GM06990 (cell line): ENCODE measurements around the gene GNRH2.
"Not testable (repeated sequence)": the region's sequence is repeated elsewhere in the genome, so short reads cannot be mapped to it uniquely, and the experiment has no call there.

Experiments used
- DNase-seq: peaks from one replicate; pipeline ENCODE4 v3.0.0-alpha.2; 2011; ENCODE audit not compliant: insufficient read length; ENCODE audit errors: extremely low read depth
- H3K27me3 ChIP-seq: replicated peaks from 2 replicates; pipeline ENCODE4 v1.6.0; 2011; ENCODE audit warnings: low read length; ENCODE audit not compliant: control insufficient read depth, insufficient read depth
- H3K36me3 ChIP-seq: 2 replicates; pipeline ENCODE4 v1.5.1; 2011; ENCODE audit warnings: low read length; ENCODE audit not compliant: control insufficient read depth, insufficient read depth
- H3K4me3 ChIP-seq: replicated peaks from 2 replicates; pipeline ENCODE4 v1.5.1; 2011; ENCODE audit warnings: low read depth, mild to moderate bottlenecking, control low read depth, low read length
- TF ChIP-seq, protein P1 (sequence below): IDR thresholded peaks from 2 replicates; pipeline ENCODE4 v1.5.1; 2011; ENCODE audit warnings: low read length, control low read depth, mild to moderate bottlenecking, inconsistent platforms; ENCODE audit not compliant: insufficient read depth, poor library complexity, severe bottlenecking

Gene GNRH2

DNA sequence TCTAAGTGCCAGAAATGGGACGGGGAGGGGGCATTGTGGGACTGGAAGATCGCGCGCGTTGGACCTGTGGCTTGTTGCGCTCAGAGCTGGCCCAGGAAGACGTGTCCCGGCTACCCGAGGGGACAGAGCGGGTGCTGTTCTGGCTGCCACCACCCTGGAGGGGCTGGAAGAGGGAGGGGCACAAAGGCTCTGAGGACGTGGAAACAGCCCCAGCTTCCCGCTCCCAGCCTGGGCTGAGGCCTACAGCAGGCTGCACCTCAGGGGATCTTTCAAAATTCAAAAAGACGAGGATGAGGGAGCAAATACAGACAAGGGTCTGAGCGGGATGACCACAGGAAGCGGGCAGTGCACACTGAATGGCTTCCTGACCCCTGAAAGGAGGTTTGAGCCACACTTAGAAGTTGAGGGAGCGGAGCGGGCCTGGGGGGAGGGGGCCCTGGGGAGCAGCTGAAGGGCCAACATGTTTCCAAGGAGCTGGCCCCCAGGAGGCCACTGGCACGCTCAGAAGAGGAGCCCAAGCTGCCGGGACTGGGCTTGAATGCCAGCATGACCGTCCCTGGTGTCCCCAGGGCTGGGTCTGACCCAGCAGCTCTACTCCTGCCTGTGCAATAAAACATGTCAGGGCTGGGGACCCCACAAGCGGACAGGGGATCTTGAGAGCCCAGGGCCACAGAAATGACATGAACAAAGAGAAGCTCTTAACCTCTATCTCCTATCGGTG, 29.3 kb downstream of the GNRH2 start:
- Histone ChIP-seq H3K27me3 (no peaks in the 10 kb centered on the region; the same call in 1 of the 2 replicates), H3K4me3 (no peak overlapping the region)
- TF ChIP-seq, protein P1, sequence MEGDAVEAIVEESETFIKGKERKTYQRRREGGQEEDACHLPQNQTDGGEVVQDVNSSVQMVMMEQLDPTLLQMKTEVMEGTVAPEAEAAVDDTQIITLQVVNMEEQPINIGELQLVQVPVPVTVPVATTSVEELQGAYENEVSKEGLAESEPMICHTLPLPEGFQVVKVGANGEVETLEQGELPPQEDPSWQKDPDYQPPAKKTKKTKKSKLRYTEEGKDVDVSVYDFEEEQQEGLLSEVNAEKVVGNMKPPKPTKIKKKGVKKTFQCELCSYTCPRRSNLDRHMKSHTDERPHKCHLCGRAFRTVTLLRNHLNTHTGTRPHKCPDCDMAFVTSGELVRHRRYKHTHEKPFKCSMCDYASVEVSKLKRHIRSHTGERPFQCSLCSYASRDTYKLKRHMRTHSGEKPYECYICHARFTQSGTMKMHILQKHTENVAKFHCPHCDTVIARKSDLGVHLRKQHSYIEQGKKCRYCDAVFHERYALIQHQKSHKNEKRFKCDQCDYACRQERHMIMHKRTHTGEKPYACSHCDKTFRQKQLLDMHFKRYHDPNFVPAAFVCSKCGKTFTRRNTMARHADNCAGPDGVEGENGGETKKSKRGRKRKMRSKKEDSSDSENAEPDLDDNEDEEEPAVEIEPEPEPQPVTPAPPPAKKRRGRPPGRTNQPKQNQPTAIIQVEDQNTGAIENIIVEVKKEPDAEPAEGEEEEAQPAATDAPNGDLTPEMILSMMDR: no peak

DNA sequence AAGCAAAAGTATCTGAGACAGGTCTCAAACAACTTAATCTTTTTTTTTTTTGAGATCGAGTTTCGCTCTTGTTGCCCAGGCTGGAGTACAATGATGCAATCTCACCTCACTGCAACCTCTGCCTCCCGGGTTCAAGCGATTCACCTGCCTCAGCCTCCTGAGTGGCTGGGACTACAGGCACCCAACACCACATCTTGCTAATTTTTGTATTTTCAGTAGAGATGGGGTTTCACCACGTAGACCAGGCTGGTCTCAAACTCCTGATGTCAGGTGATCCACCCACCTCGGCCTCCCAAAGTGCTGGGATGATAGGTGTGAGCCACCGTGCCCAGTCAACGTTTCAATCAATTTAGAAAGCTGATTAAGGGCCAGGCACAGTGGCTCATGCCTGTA, 29.8 kb downstream of the GNRH2 start:
- not testable (repeated sequence) for DNase-seq

More for the DNA sequence above, 29.3 kb downstream of the GNRH2 start:
- DNase-seq: no peak
- no peaks in the 10 kb centered on the region for H3K36me3 ChIP-seq

GRCh38 chr20:3074812-3075211, 31.4 kb downstream of the GNRH2 start:
- no peak overlapping the region for H3K4me3 ChIP-seq
- TF ChIP-seq, protein P1: no peak
- no peaks in the 10 kb centered on the region; the same call in 1 of the 2 replicates for H3K27me3 ChIP-seq
- DNase-seq: no peak
- H3K36me3 ChIP-seq: no peaks in the 10 kb centered on the region

More for the DNA sequence above, 29.8 kb downstream of the GNRH2 start:
- not testable (repeated sequence) for H3K36me3 ChIP-seq, H3K27me3 ChIP-seq, H3K4me3 ChIP-seq

DNA sequence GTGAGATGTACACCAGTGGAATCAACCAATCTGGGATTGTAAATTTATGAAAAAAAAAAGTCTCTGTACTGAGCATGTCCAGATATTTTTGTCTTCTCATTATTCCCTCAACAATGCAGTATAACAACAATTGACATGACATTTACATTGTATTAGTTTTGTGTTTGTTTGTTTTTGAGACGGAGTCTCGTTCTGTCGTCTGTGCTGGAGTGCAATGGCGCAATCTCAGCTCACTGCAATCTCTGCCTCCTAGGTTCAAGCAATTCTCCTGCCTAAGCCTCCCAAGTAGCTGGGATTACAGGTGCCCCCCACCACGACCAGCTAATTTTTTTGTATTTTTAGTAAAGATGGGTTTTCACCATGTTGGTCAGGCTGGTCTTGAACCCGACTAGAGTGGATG, 31.9 kb downstream of the GNRH2 start:
- DNase-seq, H3K4me3 ChIP-seq, H3K27me3 ChIP-seq, H3K36me3 ChIP-seq: not testable (repeated sequence)

- DNase-seq: no peak
- Histone ChIP-seq H3K36me3 (no peaks in the 10 kb centered on the region), H3K27me3 (no peaks in the 10 kb centered on the region; the same call in 1 of the 2 replicates), H3K4me3 (no peak overlapping the region)
- TF ChIP-seq, protein P1: no peak
Observed at GRCh38 chr20:3077618-3078134, 34.3 kb downstream of the GNRH2 start.

DNA sequence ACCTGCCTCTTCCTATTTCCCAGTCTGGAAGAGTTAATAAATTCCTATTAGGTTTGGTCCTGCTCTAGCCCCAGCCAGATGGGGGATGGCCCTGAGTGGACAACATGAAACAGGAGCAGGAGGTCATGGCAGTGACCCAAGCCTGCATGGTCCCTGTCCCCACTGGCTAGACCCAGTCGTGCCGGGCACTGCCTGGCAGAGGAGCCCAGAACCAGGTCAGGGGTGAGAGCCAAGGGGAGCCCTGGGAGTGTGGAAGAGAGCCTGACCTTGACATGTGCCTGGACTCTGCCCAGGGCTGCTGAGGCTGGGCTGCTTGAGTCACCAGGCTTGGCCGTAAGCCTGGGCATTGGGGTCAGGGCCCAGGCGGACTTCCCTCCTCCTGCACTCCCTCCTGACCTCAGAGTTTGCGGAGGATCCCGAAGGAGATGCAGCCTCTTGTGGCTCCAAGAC, 37.5 kb downstream of the GNRH2 start:
- Histone ChIP-seq H3K36me3 (no peaks in the 10 kb centered on the region), H3K4me3 (no peak overlapping the region), H3K27me3 (peaks cover 4% of the 10 kb centered on the region; the same call in 1 of the 2 replicates)
- TF ChIP-seq, protein P1: no peak
- DNase-seq: no peak
